HK-2 (cell line): Measurements from ENCODE around the gene APOL1.
"Not testable (repeated sequence)": the region's sequence is repeated elsewhere in the genome, so short reads cannot be mapped to it uniquely, and the experiment has no call there.

Experiments used
- DNase-seq: peaks from one replicate; pipeline ENCODE4 v3.0.0-alpha.2; 2018; ENCODE audit not compliant: unreplicated experiment

Gene APOL1, protein sequence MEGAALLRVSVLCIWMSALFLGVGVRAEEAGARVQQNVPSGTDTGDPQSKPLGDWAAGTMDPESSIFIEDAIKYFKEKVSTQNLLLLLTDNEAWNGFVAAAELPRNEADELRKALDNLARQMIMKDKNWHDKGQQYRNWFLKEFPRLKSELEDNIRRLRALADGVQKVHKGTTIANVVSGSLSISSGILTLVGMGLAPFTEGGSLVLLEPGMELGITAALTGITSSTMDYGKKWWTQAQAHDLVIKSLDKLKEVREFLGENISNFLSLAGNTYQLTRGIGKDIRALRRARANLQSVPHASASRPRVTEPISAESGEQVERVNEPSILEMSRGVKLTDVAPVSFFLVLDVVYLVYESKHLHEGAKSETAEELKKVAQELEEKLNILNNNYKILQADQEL

DNA sequence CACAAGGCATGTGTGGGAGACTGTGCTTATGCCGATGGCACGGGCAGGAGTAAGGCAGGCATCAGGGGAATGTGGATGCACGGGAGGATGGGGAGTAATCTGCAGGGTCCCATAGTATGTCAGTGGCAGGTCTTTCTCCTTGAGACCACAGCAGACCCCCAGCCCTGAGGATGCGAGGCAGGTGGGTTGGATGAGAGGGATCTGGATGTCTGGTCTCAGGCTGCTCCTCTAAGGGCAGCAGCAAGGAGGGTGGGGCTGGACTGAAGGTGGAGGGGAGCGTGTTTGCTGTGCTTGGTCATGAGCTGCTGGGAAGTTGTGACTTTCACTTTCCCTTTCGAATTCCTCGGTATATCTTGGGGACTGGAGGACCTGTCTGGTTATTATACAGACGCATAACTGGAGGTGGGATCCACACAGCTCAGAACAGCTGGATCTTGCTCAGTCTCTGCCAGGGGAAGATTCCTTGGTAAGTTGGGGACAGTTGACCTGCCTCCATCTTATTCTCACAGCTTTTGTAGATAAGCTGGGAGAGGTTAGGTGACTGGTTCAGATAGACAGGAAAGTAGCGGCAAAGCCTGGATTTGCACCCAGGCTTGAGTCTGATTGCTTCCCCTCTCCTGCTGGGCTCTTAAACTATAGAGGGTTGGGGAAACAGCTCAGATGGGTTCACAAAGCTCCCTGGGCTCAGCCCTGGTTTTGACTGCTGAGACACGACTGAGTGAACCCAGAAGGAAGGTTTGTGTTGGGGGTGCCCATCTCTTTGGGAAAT lies at the start of gene APOL1:
TSS of gene APOL1 (plus strand) at position 380 of the 769 bp plus-strand sequence. CDS start 1,823 bp downstream, outside the sequence.
- no peak for DNase-seq

DNA sequence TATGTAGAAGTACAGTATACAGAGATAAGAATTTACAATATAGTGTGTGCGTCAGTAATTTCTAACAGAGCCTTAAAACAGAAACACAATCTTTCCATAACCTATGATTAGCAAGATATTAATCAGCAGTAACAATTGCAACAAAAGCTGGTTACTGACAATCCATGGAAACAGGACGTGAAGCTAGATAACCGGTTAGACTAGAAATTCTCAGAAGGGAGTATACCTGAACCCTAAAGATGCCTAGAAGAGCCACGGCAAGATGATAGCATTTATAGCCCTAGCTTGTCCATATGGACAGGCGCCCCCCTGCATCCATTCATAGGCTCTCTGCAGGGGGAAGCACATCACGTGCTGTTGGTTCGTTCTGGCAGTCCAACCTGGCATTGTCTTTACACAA lies 49.5 kb upstream of the APOL1 start:
- not testable (repeated sequence) for DNase-seq

GRCh38 chr22:36204001-36204631 lies 48.8 kb upstream of the APOL1 start:
- DNase-seq: no peak

GRCh38 chr22:36204632-36205015 lies 48.3 kb upstream of the APOL1 start:
- DNase-seq: no peak

- not testable (repeated sequence) for DNase-seq
Measured at GRCh38 chr22:36205573-36205972, 47.4 kb upstream of the APOL1 start.

DNA sequence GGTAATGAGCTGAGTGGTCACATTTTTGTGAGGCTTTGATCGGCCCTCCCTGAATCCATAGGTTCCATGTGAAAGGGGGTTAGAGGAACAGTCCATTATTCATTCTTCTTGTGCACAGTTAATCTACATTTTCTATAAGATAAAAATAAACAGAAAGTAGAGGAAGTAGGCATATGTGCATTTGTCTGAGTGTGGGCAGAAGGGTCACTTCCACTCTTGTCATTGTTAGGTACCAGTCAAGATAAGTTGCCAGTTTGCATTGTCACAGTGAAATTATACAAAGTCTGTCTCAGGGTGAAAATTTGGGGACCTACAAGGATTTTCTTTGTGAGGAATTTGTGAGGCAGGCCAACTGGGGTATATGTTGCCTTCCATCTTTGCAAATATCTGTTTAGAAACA lies 46.7 kb upstream of the APOL1 start:
- no peak for DNase-seq

GRCh38 chr22:36208162-36208765 lies 44.7 kb upstream of the APOL1 start:
- DNase-seq: no peak

- DNase-seq: no peak
Measured at GRCh38 chr22:36208914-36209313, 44.0 kb upstream of the APOL1 start.

GRCh38 chr22:36209488-36209908 lies 43.4 kb upstream of the APOL1 start:
- DNase-seq: not testable (repeated sequence)

- no peak for DNase-seq
Measured at GRCh38 chr22:36210224-36210623, 42.7 kb upstream of the APOL1 start.

DNA sequence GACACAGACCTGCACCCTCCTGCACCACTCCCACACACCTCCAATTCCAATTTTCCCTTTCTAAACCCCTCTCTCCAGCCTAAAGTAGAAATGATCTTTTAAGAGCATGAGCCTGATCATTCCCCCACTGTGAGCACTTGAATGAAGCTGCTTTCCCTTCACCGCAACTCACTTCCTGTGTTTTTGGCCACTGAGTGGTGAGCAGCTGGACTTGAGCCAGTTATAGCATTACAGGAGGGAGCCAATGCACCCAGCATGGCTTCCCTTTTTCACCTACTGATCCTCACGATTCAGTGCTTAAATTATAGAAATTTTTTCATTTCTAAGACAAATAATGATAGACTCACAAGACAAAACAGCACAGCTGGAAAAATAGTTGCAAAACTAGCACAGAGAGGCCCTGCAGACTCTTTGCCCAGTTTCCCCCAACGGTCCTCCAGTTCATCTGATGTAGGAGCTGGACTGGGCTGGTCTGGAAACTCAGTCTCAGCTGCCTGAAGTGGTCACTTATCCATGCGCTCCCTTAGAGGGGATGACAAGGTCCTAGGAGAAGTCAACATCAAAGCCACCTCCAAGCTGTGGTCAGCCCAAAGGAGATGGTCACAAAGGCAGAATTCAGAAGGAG lies 41.6 kb upstream of the APOL1 start:
- no peak for DNase-seq

GRCh38 chr22:36212901-36213300 lies 40.0 kb upstream of the APOL1 start:
- no peak for DNase-seq

DNA sequence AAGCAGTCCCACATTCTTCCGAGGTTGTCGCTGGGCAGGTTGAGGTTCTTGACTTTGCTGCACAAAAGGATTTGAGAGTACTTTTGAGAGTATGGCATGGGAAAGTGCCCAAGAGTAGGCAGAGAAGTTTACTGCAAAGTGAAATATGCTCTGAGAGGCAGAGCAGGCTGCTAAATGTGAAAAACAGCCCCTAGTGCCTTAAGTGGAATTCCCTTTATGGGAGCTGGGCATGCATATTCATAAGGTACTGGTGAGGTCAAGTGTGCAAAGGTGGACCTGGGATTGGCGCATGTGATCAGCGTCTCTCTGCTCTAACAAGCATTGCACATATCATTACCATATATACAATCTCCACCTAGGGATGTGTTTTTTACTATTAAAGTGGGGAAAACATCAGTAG lies 39.3 kb upstream of the APOL1 start:
- no peak for DNase-seq

DNA sequence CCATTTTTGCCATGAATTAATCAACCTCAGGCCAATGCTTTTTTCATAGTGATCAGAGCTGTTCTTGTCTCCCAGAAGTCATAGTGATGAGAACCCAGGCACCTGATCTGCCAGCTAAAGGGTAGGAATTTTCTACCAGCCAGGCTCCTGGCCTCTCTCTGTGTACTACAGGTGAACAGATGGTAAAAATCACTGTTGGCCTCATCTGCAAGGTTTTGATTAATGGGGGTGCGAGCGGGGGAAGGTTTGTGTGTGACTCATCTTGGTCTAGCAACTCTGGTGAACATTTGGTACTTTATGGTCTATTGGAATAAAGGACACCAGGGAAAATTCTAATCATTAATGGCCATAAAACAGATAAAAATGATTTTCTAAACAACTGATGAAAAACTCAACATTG lies 37.0 kb upstream of the APOL1 start:
- DNase-seq: no peak

DNA sequence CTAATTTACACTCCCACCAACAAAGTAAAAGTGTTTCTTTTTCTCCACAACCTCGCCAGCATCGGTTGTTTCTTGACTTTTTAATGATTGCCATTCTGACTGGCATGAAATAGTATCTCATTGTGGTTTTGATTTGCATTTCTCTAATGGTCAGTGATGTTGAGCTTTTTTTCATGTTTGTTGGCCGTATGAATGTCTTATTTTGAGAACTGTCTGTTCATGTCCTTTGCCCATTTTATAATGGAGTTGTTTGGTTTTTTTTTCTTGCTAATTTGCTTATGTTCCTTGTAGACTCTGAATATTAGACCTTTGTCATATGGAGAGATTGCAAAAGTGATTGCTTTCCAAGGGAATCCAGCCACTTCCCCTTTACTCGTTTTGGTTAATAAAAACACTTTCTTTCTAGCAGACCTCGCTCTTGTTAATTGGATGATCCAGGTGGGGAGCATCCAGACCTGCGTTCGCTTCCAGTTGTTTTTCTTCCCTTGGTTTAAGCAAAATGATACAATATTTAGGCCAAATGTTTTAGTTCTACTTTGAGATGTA lies 34.2 kb upstream of the APOL1 start:
- no peak for DNase-seq

GRCh38 chr22:36220451-36220921 lies 32.4 kb upstream of the APOL1 start:
- DNase-seq: no peak

DNA sequence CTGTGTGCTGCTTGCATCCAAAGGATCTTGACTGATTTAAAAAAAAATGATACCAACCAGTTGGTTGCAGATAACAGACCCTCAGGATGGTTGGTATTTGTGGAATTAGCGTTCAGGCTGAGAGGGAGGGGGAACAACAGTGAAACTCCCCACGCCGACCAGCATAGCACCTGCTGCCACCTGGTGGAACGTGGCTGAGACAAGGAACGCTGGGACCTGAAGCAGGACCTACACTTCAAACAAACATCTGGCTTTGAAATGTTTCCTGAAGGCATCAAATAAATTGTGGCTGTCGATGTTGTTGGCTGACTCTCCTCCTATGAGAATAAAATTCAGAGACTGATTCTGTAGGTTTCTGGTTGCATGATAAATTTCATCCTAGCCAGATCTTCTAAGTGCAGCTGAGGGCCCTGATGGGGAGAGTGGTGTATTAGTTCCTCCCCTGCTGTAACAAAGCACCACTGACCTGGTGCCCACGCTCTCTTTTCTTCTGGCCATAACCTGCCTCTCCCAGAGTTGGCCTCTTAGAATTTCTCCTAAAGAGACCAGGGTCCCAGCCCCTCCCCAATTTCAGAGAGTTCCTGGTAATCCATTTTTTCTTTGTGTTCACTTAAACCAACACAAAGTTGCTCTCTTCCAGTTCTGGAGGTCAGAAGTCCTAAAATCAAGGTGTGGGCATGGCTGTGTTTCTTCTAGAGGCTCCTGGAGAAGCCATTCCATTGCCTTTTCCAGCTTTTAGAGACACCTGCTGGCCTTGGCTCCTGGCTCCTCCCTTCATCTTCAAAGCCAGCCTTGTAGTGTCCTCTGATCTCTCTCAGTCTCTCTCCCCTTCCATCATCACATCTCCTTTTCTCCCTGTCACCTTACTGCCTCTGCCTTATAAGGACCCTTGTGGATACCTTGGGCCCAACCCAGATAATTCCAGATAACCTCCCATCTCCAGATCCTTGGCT lies 30.9 kb upstream of the APOL1 start:
- peak; percentile 24 for DNase-seq

GRCh38 chr22:36222887-36223450 lies 30.0 kb upstream of the APOL1 start:
- no peak for DNase-seq

DNA sequence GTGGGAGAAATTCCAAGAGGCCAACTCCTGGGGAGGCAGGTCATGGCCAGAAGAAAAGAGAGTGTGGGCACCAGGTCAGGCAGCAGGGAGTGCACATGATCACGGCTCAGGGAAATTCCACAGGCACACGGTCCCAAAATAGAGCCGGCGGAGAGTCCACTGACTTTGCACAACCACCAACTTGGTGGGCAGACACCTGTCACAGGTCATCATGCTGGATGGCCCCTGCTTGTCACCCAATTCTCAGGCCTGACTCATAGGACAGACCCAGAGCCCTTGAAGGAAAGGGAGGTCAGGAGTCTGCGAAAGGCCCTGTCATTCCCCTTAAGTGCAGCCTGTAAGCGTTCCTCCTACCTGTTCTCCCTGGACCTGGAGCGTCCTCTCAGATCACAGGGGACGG lies 29.4 kb upstream of the APOL1 start:
- DNase-seq: no peak

DNA sequence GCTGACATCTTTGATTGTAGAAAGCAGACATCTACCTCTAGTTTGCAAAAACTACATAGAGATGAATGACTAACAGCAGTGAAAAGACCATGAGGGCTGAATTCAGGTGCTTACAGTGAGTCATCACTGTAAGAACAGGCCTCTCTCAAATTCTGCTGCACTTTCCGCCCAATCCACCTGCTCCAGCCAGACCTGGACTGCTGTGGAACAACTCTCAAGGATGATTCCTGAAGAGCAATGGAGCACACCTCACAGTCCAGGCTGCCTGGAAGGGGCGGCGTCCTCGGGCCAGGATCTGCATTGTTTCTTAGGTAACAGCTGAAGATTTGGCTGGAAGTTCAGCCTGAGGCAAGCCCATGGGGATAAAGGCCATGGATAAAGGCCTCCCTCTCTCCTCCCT lies 28.7 kb upstream of the APOL1 start:
- no peak for DNase-seq
